Measurements from ENCODE around the gene CALHM1.
"Not testable (repeated sequence)": the region's sequence is repeated elsewhere in the genome, so short reads cannot be mapped to it uniquely, and the experiment has no call there.

Gene CALHM1, protein sequence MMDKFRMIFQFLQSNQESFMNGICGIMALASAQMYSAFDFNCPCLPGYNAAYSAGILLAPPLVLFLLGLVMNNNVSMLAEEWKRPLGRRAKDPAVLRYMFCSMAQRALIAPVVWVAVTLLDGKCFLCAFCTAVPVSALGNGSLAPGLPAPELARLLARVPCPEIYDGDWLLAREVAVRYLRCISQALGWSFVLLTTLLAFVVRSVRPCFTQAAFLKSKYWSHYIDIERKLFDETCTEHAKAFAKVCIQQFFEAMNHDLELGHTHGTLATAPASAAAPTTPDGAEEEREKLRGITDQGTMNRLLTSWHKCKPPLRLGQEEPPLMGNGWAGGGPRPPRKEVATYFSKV

DNA sequence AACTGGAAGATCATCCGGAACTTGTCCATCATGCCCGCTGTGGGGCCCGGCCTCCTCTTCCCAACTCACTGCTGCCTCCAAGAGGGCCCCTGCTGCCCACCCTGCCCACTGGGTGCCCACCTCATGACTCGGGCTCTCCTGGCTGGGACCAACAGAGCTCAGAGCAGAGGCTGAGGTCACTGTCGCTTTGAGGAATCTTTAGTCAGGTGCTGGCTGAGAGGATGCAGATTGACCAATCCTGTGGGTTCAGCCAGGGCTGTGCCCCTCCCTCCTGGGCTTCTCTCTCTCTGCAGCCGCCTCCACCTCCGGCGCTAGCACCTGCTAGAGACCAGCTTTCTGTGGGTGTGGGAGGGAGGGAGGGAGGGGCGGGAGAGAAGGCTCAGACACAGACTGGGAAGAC lies at the start of gene CALHM1:
Gene CALHM1, minus strand, starts transcription at position 181 of the 400 bp plus-strand sequence. Its CDS starts 149 bp downstream, at position 32.
- no peak for DNase-seq (ENCODE audit: low spot score)

DNA sequence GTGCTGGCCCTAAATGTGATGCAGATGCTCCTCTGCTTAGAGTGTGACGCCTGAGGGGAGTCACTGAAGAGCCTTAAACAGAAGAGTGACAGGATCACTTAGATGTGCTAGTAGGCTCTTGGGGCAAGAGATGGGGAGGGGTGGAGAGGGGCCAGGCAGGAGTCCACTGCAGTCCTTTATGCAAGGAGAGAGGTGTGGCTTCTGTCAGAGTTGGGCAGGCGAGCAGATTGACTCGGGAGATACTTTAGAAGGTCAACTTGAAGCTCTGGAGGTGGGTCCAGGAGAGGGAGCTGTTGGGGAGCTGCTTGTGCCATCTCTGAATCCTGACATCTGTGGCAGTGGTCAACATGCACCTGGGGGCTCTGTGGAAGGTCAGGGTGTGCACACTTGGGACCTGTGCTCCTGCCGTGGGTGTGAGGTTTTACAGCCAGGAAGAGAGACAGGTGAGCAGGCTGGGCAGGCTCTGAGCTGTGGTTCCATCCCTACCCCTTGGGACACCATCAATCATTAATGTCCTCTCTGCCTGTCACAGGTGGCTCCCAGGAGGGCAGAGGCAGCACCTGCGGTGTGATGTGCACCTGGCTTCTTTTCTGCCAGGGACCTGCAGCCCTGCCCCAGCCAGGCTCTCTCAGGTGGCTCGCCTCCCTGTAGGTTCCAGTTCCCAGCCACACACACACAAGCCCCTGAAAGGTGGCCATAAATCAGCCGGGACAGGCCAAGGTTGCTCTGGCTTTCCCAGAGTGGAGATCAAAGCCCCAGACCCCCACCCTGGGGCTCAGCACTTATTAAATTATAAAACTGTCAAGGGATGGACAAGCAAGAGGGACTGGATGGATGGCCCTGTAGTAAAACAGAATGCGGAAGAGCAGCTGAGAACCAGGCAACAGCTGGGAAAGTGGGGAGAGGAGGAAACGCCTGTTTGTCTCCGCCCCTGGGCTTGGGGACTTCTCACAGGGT lies 48.8 kb upstream of the CALHM1 start:
- DNase-seq (ENCODE audit: low spot score) = no peak

DNA sequence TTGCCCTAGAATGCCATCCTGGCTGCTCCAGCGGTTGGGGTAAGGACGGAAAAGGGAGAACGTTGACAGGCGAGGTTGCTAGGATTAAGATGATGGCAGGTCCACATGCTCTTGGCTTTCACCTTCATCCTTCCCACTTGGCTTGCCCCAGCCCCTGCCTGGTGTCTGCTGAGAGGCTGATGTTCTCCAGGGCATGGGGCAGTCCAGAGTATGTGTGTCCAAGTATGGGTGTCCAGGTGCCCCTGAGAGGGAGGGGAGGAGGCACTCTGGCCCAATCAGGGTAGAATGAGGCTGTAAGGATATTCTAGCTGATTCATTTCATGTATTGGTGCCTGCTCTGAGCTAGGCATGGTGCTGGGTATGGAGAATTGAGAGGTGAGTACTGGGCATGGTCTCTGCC lies 47.4 kb upstream of the CALHM1 start:
- no peak for DNase-seq (ENCODE audit: low spot score)

DNA sequence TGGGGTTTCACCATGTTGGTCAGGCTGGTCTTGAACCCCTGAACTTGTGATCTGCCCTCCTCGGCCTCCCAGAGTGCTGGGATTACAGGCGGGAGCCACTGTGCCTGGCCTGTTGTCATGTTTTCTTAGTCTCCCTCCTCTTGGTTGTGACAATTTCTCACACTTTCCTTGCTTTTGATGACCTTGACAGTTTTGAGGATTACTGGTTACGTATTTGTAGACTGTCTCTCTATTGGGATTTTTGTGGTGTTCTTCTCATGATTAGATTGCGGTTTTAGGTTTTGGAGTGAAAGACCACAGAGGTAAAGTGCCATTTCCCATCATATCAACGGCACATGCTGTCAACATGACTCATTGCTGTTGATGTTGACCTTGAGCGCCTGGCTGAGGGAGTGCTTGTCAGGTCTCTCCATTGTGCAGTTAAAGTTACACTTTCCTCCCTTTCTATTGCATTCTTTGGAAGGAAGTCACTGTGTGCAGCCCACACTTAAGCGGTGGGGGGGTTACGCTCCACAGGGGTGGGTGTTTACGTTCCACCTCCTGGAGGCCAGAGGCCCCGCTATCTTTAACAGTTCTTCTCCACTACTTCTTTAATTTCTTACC lies 45.6 kb upstream of the CALHM1 start:
- DNase-seq (ENCODE audit: low spot score) = peak; percentile 61

DNA sequence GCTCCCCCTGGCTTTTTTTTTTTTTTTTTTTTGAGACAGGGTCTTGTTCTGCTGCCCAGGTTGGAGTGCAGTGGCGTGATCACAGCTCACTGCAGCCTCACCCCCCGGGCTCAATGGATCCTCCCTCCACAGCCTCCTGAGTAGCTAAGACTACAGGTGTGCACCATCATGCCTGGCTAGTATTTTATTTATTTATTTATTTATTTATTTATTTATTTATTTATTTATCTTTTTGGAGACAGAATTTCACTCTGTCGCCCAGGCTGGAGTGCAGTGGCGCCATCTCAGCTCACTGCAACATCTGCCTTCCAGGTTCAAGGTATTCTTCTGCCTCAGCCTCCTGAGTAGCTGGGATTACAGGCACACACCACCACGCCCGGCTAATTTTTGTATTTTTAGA lies 45.1 kb upstream of the CALHM1 start:
- DNase-seq (ENCODE audit: low spot score) = not testable (repeated sequence)

DNA sequence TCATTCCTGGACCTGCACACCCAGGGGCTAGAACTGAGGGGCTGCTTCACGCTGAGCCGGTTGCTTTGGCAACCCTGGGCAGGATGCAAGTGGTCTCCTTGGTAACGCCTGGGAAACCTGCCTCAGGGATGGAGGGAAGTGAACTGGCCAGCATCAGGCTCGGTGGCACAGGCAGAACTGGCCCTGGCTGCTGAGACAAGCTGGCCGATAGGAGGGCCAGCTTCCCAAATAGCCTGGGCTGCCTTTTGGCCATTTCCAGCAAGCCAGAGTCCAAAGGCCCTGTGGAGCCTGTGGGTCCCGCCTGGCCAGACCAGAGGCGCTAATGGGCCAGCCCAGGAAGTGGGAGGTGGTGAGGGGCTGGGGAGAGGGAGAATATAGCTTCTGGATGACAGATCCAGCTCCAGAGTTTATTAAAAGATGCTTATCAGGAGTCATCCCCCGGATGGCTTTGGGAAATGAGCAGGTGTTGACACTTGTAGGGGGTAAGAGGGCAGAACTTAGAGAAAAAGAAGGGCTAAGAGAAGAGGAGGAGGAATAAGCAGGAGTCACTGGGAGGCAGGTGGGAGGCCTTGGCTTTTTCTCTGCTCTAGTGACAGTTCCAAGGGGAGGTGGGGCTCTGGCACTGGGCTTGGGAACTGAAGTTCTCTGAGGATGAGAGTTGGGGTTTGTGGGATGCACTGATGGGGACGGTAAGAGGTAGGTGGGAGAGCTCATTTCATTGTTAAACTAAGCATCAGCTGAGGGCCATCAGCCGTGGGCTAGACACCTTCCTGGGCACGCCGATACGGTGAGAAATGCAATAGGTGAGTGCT lies 44.4 kb upstream of the CALHM1 start:
- no peak for DNase-seq (ENCODE audit: low spot score)

DNA sequence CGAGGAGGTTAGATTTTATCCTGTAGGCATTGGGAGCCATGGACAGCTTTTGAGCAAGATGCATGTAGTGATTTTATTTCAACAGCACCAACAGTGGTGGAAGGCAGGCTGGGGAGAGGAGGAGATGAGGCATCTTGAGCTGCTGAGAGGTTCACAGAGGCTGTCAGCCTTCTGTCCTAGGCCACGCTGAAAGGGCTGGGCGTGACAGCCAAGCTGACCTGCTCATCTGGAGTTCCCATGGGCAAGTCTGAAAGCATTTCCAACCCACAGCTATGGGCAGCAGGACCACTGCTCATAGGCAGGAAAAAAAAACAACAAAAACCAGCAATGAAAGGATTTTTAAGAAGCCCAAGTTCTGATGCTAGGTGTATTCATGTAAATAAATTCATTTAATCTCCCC lies 42.5 kb upstream of the CALHM1 start:
- DNase-seq (ENCODE audit: low spot score) = no peak

DNA sequence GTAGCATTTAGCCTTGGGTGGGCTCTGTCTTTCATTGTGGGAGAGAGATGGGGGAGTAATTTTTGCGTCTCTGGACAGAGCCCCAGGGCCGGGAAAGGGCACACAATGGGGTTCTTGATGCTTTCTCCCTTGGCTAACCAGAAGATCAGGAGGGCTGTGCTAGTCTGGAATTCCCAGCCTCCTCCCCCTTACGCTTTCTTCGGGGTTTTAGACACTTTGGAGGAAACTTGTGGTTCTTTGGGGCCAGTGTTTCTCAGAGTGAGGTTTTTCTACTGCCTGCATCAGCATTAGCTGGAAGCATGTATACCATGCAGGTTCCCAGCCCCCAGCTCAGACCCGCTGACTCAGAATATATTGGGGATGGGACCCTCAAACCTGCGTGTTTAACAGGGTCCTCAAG lies 41.8 kb upstream of the CALHM1 start:
- DNase-seq (ENCODE audit: low spot score) = no peak

DNA sequence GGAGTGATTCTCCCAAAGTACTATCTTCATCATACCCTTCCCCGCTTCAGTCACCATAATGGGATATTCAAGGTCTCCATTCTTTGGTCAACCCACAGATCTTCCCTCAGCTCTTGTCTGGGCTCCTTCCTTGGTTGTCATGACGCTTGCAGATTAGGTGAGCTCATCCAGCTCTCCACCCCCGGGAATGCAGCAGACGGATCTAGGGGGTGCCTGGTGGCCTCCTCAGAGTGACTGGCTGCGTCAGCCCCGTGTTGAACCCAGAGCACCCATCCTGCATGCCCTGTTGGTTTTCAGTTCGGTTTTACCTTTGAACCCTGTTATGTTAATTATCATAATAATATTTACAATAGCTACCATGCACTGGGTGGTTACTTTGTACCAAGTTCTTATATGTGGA lies 41.2 kb upstream of the CALHM1 start:
- DNase-seq (ENCODE audit: low spot score) = no peak

DNA sequence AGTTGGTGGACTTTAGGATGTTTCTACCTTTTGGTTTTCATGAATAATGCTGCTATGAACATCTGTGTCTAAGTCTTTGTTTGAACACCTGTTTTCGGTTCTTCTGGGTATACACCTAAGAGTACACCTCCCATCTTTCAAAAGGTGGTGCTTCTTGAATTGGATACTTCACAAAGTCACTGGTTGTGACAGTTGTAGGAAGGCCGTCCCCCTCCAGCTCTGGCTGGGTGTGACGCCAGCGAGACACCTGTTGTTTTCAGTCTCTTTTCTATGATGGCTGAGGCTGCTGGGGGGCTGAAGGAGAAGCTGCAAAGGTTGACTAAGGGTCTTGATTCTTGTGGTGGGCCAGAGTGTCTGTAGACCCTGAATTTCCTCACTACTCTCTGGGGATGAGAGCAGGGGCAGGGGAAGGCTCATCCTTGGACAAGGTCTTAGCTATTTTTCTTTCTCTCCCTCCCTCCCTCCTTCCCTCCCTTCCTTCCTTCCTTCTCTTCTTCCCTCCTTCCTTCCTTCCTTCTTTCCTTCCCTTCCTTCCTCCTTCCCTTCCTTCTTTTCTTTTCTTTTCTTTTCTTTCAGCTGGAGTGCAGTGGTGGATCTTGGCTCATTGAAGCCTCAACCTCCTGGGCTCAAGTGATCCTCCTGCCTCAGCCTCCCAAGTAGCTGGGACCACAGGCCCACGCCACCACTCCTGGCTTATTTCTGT lies 40.4 kb upstream of the CALHM1 start:
- DNase-seq (ENCODE audit: low spot score) = no peak

DNA sequence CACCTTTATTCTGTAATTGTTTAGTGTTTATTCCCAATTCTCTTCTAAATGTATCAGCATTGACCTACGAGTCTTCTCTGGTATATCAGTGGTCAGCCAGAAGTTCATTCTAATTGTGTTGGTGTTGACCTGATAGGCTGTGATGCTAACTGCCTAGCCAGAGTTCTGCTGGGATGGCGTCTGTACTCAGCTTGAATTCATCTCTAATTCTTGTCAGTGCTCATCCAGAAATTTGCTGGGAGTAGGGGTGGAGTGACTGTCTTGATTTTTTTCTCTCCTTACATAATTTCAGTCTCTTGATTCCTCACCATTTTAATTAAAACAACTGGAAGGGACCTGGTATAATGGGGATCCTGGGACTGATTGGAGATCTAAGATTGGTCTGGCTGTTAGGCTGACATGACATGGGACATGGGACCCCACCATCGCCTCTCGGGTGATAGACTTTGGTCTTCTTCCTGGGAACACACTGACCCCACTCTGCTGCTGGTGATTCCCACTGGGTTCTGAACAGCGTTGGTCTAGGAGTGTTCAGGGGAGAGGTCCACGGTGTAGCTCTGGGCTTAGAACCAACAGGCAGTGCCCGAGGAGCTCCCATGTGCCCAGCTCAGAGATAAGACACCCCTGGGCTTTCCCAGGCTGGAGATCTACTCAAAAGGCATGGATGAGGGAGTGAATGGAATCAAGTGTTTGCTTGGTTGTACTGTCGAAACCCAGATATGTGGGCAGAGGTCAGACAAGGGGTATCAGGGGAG lies 38.6 kb upstream of the CALHM1 start:
- no peak for DNase-seq (ENCODE audit: low spot score)

DNA sequence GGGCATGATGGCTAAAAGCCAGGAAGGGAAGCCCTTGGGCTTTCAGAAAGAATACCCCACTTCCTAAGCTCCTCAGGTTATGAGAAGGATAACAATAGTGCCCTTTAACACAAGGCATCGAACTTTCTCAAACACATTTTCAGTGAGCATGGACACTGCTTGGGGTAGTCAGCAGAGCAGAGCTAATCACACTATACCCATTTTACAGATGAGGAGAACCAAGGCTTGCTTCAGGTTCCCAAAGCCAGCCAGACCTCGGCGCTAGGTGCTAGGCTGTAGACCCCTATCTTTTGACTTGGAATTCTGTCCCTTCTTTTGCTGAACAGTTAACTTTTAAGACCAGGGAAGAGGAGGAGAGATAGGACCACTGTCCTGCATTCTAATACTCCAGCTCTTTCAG lies 36.6 kb upstream of the CALHM1 start:
- DNase-seq (ENCODE audit: low spot score) = no peak

DNA sequence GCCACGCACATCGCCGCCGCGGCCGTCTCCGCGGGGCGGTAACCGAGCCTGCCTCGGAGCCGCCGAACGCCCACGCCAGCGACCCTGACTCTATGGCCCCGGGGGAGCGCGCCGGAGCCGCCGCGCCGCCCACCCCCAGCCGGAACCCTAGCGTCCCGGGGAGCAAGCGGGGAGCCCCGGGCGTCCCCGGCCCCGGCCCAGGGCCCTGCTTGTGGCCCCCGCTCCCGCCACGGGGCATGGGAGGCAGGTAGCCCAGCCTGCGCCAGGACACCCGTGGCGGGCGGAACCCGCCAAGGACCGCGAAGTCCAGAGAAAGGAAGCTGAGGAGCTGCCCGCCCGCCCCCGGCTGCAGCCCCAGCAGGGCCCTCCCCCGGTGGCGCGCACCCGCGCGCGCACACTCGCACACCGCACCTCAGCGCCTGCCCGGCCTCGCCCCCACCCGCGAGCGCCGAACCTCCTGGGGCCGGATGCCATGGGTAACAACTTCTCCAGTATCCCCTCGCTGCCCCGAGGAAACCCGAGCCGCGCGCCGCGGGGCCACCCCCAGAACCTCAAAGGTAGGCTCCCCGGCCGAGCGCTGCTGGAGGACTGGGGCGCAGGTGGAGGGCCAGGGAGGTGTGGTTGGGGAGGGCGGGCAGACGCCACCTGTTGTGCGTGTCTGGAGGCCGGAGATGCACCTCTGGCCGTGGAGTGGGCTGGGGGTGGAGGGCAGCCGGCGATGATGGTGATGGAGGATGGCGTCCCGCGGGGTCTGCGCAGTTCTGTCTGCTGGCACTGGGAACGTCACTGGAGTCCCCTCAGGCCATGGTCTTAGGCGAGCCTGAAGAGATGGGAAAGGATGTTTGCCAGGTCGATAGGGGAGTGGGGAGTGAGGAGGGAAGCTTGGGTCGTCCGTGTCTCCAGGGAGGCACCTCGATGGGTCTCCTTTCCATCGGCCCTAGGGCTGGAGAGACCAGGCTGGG lies 35.5 kb upstream of the CALHM1 start:
- DNase-seq (ENCODE audit: low spot score) = no peak

DNA sequence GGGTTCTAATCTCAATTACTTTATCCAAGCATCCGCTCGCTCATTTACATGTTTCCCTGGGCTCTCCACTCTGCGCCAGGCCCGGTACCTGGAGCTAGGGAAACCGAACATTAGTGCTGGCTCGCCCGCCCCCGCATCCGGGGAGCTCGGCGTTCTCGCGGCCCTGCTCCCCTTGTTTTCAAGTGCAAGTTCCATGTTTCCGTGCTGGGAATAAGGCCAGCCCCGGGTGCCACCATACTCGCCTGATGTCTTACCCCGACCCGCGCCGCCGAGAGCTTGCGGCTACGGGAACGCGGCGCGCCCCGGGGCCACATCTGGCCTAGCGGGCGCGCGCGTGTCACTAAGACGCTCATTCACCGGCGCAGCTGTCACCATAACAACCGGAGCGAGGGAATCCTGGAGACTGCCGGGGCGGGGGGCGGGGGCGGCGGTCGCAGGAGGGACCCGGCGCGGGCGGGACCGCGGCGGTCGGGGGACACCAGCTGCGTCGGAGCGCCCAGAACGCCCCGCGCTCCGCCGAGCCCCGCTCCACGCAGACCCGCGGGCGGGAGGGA lies 34.7 kb upstream of the CALHM1 start, which contains the start of gene NEURL1:
Gene NEURL1, plus strand, starts transcription at position 344 of the 554 bp plus-strand sequence. CDS start 683 bp downstream, outside the sequence.
- no peak for DNase-seq (ENCODE audit: low spot score)

DNA sequence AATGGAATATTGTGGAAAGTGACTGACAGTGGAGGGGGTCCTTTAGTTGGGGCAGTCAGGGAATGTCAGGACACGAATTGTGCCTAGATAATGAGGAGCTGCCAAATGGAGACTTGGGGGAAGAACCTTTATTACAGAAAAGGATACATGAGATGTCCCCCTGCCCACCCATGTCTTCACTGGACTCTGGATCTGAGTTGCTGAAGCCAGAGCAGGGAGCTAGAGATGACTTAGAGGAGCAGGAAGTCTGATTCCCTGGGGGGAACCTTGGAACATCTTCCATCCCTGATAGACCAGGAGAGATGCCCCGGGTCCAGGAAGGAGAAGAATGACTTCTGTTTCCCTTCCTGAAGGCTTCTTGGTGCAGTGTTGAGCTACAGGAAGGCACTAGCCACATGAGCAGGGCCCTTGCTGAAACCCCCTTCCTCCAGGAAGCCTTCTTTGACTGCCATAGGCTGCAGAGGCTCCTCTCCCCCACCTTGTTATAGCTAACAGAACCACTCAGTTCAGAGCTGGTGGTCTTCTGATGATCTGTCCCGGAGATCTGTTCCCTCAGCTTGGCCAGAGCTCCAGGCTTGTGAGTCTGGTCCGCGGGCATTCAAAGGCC lies 34.1 kb upstream of the CALHM1 start:
- no peak for DNase-seq (ENCODE audit: low spot score)

DNA sequence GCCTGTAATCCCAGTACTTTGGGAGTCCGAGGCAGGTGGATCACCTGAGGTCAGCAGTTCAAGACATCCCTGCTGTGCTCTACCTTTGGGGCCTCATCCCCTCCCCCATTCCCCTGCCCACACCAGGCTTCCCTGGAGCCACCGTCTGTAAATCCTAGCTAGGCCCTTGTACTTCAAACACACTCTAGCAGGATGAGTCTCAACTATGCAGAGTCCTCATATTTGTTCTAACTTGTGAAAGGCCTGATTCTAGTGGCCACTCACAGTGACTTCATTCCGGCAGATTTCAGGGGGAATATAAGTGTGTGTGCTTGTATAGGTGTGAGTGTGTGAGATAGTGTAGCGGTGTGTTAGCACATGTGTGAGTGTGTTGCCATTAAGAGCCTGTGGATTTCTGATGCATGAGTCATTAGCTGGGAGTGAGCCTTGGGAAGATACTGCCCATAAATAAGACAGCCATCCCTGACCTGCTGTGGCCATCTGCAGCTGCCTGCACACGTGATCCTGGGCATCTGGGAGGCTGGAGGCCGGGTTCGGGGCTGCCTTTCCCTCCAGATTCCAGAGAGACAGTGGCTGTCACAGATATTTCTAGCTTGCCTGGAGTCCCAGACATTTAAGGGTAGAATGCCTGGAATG lies 33.1 kb upstream of the CALHM1 start:
- no peak for DNase-seq (ENCODE audit: low spot score)

DNA sequence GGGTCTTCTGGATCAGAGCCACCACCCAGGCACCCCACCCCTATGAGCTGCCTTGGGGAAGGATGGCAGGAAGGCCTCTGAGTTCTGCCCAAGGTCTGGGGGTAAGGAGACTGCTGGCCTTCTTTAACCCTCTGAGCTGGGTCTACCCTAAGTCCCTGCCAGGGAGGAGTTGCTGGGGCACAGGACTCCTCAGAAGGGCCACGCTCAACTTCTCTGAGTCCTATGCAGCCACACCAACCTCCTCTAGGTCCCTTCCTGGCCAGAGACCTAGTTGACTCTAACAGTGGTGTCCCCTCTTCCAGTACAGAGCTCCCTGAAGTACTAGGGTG lies 32.2 kb upstream of the CALHM1 start:
- DNase-seq (ENCODE audit: low spot score) = no peak

DNA sequence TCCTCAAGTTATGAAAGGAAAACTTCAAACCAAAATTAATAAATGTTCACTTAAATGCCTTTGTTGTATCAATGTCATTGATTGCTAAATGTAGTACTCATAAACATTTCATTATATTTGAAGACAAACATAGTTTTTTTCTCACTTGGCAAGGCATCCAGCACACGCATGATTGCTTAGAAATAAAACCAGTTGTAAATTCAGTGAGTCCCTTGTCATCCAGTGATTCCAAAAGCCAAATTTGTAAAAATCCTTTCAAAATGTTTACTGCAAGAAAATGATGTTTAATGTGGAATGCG lies 28.7 kb upstream of the CALHM1 start:
- DNase-seq (ENCODE audit: low spot score) = no peak

Data from CD4-positive, alpha-beta T cell treated with Interleukin-2 at 100 ng/mL for 4 hours (primary cell).